Choroid plexus epithelial cell (primary cell): Measurements from ENCODE around the gene ZNF285.

Experiments used
- DNase-seq: peaks from one replicate; pipeline ENCODE4 v3.0.0-alpha.2; 2010; ENCODE audit warnings: low read depth
- H3K4me3 ChIP-seq: 2 replicates; pipeline ENCODE4 v1.5.1; 2011; ENCODE audit warnings: low read depth, mild to moderate bottlenecking, control low read depth, low read length, moderate library complexity
- CTCF ChIP-seq: conservative IDR thresholded peaks from 2 replicates; pipeline ENCODE4 v1.5.1; 2011; ENCODE audit warnings: low read depth, mild to moderate bottlenecking, control low read depth, inconsistent platforms, low read length, moderate library complexity

ZNF285 gene

GRCh38 chr19:44374789-44375188, 26.6 kb downstream of the ZNF285 start:
- no peak for TF ChIP-seq CTCF
- no peak for DNase-seq
- no peak overlapping the region for H3K4me3 ChIP-seq

- no peak for TF ChIP-seq CTCF
- no peak overlapping the region for H3K4me3 ChIP-seq
- DNase-seq = no peak
These were observed 29.5 kb downstream of the ZNF285 start for GRCh38 chr19:44371815-44372480.

- H3K4me3 ChIP-seq = peak overlapping the region; percentile 17
- peak; percentile 35 for DNase-seq
- TF ChIP-seq CTCF = no peak
These were observed 34.4 kb downstream of the ZNF285 start for GRCh38 chr19:44367024-44367423.

- DNase-seq = peak; percentile 93
- TF ChIP-seq CTCF = no peak
- peak within 1 kb of the TSS; percentile 73 for H3K4me3 ChIP-seq
These were observed 44.9 kb downstream of the ZNF285 start, which contains the start of gene ZNF112 for GRCh38 chr19:44356383-44357111. Gene ZNF112, minus strand, starts transcription at chr19:44356680. Its CDS starts 16,141 bp downstream, at chr19:44340539.

- no peak for TF ChIP-seq CTCF
- no peak for DNase-seq
- no peak overlapping the region for H3K4me3 ChIP-seq
These were observed 54.9 kb downstream of the ZNF285 start for GRCh38 chr19:44346556-44346955.

- no peak overlapping the region for H3K4me3 ChIP-seq
- TF ChIP-seq CTCF = no peak
- no peak for DNase-seq
These were observed 55.4 kb downstream of the ZNF285 start for GRCh38 chr19:44345959-44346358.
